RWPE2 (cell line): ENCODE data around the gene C9orf78.

ENCODE experiments used
- ATAC-seq: fragments of 200-7000 bp; cut with Tn5 transposase; 3 replicates; pipeline ENCODE4 v1.9.1; 2021; ENCODE audit warnings: low read depth
- DNase-seq: peaks from one replicate; pipeline ENCODE4 v3.0.0-alpha.2; 2020; ENCODE audit warnings: low spot score
- H3K27ac ChIP-seq: fragments of 450-650 bp; 2 replicates; pipeline ENCODE4 v1.5.1; 2017; ENCODE audit warnings: mild to moderate bottlenecking; ENCODE audit not compliant: poor library complexity, severe bottlenecking
- H3K27me3 ChIP-seq: fragments of 250-450 bp; sonication (Bioruptor Pico); 2 replicates; pipeline ENCODE4 v1.5.1; 2021; ENCODE audit warnings: mild to moderate bottlenecking, moderate library complexity; ENCODE audit not compliant: insufficient read depth, poor library complexity, severe bottlenecking
- H3K36me3 ChIP-seq: fragments of 250-450 bp; sonication (Bioruptor Pico); 2 replicates; pipeline ENCODE4 v1.5.1; 2020; ENCODE audit warnings: low read depth, mild to moderate bottlenecking, moderate library complexity
- H3K4me1 ChIP-seq: fragments of 250-450 bp; sonication (Bioruptor Pico); 2 replicates; pipeline ENCODE4 v1.5.1; 2021; ENCODE audit warnings: mild to moderate bottlenecking, moderate library complexity; ENCODE audit not compliant: insufficient read depth, poor library complexity, severe bottlenecking
- H3K4me3 ChIP-seq: fragments of 250-450 bp; sonication (Bioruptor Pico); 2 replicates; pipeline ENCODE4 v1.5.1; 2021; ENCODE audit warnings: mild to moderate bottlenecking, moderate library complexity; ENCODE audit not compliant: severe bottlenecking
- H3K9me3 ChIP-seq: fragments of 250-450 bp; sonication (Bioruptor Pico); 2 replicates; pipeline ENCODE4 v1.5.1; 2021; ENCODE audit warnings: mild to moderate bottlenecking, moderate library complexity; ENCODE audit not compliant: severe bottlenecking
- TF ChIP-seq, protein P1 (sequence below): fragments of 450-650 bp; IDR thresholded peaks from one replicate; pipeline ENCODE4 v1.5.1; 2017; ENCODE audit warnings: mild to moderate bottlenecking, moderate library complexity; ENCODE audit not compliant: poor library complexity, severe bottlenecking

Gene C9orf78, protein sequence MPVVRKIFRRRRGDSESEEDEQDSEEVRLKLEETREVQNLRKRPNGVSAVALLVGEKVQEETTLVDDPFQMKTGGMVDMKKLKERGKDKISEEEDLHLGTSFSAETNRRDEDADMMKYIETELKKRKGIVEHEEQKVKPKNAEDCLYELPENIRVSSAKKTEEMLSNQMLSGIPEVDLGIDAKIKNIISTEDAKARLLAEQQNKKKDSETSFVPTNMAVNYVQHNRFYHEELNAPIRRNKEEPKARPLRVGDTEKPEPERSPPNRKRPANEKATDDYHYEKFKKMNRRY

GRCh38 chr9:129835128-129835859, at the start of gene C9orf78, which contains the start of gene USP20:
Gene C9orf78, minus strand, starts transcription at chr9:129835275. Its CDS starts 54 bp downstream, at chr9:129835221.
Gene USP20, plus strand, starts transcription at chr9:129835458. Its CDS starts 17,098 bp downstream, at chr9:129852556.
- H3K4me1 ChIP-seq = peaks cover 14% of the 10 kb centered on the region
- H3K27me3 ChIP-seq = no peaks in the 10 kb centered on the region
- TF ChIP-seq, protein P1, sequence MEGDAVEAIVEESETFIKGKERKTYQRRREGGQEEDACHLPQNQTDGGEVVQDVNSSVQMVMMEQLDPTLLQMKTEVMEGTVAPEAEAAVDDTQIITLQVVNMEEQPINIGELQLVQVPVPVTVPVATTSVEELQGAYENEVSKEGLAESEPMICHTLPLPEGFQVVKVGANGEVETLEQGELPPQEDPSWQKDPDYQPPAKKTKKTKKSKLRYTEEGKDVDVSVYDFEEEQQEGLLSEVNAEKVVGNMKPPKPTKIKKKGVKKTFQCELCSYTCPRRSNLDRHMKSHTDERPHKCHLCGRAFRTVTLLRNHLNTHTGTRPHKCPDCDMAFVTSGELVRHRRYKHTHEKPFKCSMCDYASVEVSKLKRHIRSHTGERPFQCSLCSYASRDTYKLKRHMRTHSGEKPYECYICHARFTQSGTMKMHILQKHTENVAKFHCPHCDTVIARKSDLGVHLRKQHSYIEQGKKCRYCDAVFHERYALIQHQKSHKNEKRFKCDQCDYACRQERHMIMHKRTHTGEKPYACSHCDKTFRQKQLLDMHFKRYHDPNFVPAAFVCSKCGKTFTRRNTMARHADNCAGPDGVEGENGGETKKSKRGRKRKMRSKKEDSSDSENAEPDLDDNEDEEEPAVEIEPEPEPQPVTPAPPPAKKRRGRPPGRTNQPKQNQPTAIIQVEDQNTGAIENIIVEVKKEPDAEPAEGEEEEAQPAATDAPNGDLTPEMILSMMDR = peak; percentile 18
- peaks cover 30% of the 10 kb centered on the region for H3K36me3 ChIP-seq
- peak within 1 kb of the TSS; percentile 14 for H3K27ac ChIP-seq
- peak within 1 kb of the TSS; percentile 72 for H3K4me3 ChIP-seq
- ATAC-seq (peak; percentile 87), DNase-seq (peak; percentile 94)
- H3K9me3 ChIP-seq = no peaks in the 10 kb centered on the region

DNA sequence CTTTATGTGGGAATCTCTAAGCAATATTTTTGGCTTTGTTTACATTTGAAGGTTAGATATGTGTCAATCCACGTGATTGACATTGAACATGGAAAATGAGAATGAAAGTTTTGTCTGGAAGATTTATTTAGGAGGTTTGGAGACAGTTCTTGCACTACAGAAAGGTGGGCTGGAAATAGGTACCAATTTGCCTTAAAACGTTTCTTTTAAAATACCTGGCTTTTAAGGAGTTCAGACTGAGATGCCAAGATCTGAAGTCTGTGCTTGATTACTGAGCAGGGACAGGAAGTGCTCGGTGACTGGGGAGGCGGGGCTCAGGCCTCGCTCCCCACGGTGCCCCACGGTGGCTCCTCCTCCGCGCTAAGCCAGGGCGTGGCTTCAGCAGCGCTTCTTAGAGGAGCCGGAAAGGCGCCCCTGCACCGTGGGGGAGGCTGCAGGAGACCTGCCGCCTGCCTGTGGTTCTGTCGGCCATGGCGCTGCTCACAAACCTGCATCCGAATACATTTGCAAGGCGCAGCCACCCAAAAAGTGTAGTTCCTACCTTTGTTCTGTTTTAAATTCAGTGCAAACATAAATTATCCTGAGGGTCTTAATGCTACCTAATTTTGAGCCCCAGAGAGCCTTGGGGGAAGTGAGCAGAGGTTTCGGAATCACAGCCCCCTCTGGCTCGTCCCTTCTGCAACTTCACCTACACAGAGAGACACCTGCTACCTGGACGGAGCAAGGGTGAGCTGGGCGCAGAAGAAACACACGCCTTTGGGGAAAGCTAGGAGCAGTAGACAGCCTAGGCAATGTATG, 49.3 kb upstream of the C9orf78 start:
- DNase-seq (peak; percentile 87), ATAC-seq (peak; percentile 85)
- TF ChIP-seq, protein P1 = no peak
- Histone ChIP-seq H3K36me3 (no peaks in the 10 kb centered on the region), H3K4me1 (peaks cover 10% of the 10 kb centered on the region), H3K27ac (peak overlapping the region; percentile 39), H3K27me3 (no peaks in the 10 kb centered on the region), H3K4me3 (no peak overlapping the region), H3K9me3 (no peaks in the 10 kb centered on the region)

DNA sequence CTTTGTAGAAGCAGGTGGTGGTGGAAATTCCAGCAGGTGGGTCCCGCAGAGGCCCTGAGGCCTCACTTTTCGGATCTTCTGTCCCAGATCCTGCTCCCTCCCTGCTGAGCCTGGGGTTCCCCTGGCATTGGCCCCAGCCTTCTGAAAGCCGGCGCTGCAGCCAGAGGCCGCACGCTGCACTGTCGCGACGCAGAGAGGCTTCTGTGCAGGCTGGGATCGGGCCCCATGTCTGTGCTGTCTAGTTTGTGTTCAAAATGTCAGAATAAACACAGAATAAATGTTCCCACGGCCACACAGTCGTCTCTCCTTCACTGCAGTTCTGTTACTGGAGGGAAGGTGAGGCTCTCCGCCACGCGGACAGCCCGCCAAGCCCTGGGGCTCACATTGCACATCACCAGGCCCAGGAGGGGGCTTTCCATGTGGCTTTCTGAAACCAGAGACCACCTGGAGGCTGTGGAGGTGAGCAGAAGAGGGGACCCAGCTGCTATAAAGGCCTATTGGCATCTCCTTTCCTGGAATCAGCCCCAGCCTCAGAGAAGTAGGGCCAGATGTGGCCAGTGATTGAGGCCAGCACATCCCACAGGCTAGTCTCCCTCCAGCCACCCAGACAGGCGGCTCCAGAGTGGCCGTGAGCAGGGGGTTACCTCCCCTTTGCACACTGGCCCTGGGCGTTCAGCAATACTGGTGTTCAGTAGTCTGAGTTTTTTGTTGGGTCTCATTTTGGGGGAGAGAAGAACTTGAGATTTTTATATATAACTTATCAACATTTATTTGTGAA, 46.7 kb upstream of the C9orf78 start:
- Histone ChIP-seq H3K36me3 (no peaks in the 10 kb centered on the region), H3K9me3 (no peaks in the 10 kb centered on the region), H3K27me3 (no peaks in the 10 kb centered on the region), H3K27ac (no peak overlapping the region), H3K4me3 (no peak overlapping the region), H3K4me1 (peaks cover 10% of the 10 kb centered on the region)
- no peak for DNase-seq
- no peak for ATAC-seq
- TF ChIP-seq, protein P1 = no peak

- DNase-seq (no peak), ATAC-seq (no peak)
- peaks cover 10% of the 10 kb centered on the region for H3K4me1 ChIP-seq
- H3K27ac ChIP-seq = no peak overlapping the region
- no peaks in the 10 kb centered on the region for H3K36me3 ChIP-seq
- H3K27me3 ChIP-seq = no peaks in the 10 kb centered on the region
- H3K9me3 ChIP-seq = no peaks in the 10 kb centered on the region
- TF ChIP-seq, protein P1 = no peak
- H3K4me3 ChIP-seq = no peak overlapping the region
Observed at GRCh38 chr9:129880654-129881546, 45.8 kb upstream of the C9orf78 start.
